GM12873 (cell line): ENCODE results near the gene C4orf51.

Experiments used
- CTCF ChIP-seq: IDR thresholded peaks from 2 replicates; pipeline ENCODE4 v1.5.1; 2012; ENCODE audit warnings: low read depth, mild to moderate bottlenecking, moderate library complexity, low read length, control low read depth; ENCODE audit not compliant: insufficient read depth; ENCODE audit errors: missing control alignments

The C4orf51 gene

GRCh38 chr4:145755802-145756201, 75.9 kb downstream of the C4orf51 start:
- no peak for TF ChIP-seq CTCF

DNA sequence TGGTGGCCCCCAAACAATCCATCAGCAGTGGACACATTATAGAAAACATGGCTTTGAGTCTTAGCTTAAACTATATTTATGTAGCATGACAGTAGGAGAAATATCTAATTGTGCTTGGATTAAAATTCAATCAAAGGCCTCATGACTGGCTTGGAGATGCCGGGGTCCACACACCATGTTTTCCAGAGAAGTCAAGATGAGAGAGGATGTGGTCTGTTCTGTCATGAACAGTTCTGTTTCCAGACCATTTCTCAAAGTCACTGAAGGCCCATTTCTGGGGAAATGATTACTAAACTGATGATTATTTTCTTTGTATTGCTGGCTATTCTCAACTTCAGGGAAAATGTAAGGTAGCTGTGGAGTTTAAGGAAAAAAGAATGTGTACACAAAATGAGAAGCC, 76.3 kb downstream of the C4orf51 start:
- no peak for TF ChIP-seq CTCF

DNA sequence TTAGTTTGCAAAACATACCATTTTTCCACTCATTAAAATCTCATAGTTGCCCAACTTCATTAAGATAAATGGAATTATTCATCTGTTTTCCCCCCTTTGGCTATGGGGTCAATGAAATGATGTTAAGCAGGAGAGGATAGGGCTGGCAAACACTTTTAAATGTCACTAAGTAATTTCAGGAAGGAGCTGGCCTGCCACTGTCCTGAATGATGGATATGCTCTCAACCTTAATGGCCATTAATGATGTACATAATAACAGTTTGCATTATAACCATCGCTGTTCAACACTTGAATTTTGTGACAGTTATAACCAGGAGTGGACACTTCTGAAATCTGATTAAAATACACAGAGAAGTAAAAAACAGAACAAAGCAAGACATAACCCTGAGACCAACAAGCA, 77.2 kb downstream of the C4orf51 start:
- TF ChIP-seq CTCF: no peak

- TF ChIP-seq CTCF: no peak
These were observed 80.2 kb downstream of the C4orf51 start for GRCh38 chr4:145760176-145760575.

- TF ChIP-seq CTCF: no peak
These were observed 81.3 kb downstream of the C4orf51 start for GRCh38 chr4:145760961-145761929.

- TF ChIP-seq CTCF: no peak
These were observed 82.8 kb downstream of the C4orf51 start for GRCh38 chr4:145762719-145763118.

DNA sequence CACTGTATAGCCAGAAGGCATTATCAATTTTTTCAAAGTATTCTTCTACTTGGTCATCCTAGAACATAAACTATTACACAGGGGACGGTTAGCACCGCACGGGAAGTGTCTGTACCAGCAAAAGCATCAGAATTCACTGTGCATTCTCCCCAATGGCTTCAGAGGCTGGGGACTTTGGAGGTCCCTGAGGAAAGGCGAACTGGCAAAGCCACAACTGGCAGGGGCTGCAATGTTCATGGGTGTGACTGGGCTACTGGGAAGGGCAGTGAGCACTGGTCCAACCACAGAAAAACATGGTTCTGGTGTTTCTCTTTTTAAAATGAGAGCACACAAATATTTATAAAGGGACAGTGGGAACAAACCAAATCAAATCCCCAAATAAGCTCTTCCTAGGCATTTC, 83.5 kb downstream of the C4orf51 start:
- TF ChIP-seq CTCF: no peak
